ENCODE results near the gene ALDH3B2.
"Not testable (repeated sequence)": the region's sequence is repeated elsewhere in the genome, so short reads cannot be mapped to it uniquely, and the experiment has no call there.

ALDH3B2 gene

DNA sequence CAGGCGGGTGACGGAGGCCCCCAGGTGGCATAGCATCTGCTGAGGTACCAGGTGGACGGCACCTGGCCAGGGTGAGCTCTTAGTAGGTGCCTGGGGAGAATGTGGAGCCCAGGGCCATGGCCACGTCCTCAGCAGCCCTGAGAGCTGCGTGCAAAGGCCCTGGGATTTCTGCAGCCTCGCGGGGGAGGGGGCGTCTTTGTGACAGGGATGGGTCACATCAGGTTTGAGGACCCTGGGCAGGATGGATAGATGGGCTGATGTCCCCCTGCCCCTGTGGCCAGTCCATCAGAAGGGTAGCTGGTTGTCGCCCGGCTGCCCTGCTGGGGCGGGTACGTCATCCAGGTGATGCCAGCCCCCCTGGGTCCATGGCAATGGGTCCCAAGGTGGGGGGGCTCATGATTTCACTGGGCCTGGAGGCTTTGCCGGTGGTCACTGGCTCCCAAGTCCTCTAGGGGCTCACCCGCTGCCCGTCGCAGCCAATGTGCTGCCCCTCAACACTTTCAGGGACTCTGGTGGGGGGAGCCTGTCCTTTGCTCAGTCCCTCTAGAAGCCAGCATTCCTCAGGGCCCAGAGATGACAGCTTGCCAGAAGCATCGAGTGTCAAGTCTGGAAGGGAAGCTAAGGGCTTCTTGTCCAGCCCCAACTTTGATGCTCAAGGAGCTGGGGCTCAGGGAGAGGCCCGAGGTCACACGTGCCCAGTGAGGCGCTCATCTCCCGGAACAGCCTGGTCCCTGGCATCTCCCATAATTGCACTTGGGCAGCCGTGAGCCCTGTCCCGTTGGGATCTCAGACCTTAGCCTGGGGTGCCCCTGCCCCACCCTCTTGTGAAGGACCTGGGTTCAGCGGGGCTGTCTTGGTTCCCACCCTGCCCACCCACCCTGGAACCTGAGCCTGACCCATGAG is 35.6 kb downstream of the ALDH3B2 start:
- DNase-seq (ENCODE audit: low read depth): no peak
- H3K4me3 ChIP-seq (ENCODE audit: low read length): no peak overlapping the region
- TF ChIP-seq, protein P1, sequence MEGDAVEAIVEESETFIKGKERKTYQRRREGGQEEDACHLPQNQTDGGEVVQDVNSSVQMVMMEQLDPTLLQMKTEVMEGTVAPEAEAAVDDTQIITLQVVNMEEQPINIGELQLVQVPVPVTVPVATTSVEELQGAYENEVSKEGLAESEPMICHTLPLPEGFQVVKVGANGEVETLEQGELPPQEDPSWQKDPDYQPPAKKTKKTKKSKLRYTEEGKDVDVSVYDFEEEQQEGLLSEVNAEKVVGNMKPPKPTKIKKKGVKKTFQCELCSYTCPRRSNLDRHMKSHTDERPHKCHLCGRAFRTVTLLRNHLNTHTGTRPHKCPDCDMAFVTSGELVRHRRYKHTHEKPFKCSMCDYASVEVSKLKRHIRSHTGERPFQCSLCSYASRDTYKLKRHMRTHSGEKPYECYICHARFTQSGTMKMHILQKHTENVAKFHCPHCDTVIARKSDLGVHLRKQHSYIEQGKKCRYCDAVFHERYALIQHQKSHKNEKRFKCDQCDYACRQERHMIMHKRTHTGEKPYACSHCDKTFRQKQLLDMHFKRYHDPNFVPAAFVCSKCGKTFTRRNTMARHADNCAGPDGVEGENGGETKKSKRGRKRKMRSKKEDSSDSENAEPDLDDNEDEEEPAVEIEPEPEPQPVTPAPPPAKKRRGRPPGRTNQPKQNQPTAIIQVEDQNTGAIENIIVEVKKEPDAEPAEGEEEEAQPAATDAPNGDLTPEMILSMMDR (conservative IDR thresholded peaks at IDR 0.05; ENCODE audit: low read length): no peak

DNA sequence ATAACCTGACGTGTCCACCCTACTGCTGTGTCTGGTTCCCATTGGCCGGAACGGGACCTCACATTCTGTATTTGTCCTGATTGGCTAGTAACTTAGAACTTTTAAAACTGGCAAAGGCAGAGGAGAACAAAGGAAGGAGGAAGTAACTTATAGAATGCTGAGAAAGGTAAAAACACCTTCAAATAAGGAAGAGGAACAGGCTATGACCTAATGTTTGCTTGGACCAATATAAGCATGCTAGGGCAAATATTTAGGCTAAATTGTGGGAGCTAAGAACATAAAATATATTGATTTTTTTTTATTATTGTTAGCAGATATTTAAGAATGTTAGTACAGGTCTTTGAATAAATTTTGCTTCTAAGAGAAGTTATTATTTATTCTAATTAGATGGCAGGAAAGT is 37.0 kb downstream of the ALDH3B2 start:
- DNase-seq (ENCODE audit: low read depth); H3K4me3 ChIP-seq (ENCODE audit: low read length): not testable (repeated sequence)

DNA sequence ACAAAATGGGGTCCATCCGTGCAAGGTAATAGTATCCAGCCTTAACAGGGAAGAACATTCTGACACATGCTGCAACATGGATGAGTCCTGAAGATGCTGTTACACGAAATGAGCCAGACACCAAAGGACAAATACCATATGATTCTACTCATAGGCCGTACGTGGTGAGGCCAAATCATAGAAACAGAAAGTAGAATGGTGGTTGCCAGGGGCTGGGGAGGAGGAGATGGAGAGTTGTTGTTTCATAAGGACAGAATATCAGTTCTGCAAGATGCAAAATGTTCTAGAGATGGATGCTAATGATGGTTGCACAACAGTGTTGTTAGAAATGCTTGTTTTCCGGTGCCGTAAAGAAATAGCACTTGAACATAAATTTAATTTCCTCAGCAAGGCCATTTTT is 37.5 kb downstream of the ALDH3B2 start:
- H3K4me3 ChIP-seq (ENCODE audit: low read length): no peak overlapping the region
- no peak for DNase-seq (ENCODE audit: low read depth)
- TF ChIP-seq, protein P1 (conservative IDR thresholded peaks at IDR 0.05; ENCODE audit: low read length): no peak

DNA sequence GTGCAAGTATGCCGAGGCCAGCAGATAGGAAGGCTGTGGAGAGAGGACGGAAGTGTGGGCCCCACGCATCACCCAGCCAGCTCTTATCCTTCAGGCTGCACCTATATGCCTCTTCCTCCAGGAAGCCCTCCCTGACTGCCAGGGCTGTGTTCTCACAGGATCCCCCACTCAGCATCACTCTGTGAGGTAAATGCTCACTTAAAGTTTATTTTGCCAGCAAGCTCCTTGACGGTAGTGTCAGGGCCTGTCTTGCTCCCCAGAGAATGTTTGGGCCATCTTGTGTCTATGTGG is 39.2 kb downstream of the ALDH3B2 start:
- DNase-seq (ENCODE audit: low read depth): no peak
- no peak overlapping the region for H3K4me3 ChIP-seq (ENCODE audit: low read length)
- TF ChIP-seq, protein P1 (conservative IDR thresholded peaks at IDR 0.05; ENCODE audit: low read length): no peak

DNA sequence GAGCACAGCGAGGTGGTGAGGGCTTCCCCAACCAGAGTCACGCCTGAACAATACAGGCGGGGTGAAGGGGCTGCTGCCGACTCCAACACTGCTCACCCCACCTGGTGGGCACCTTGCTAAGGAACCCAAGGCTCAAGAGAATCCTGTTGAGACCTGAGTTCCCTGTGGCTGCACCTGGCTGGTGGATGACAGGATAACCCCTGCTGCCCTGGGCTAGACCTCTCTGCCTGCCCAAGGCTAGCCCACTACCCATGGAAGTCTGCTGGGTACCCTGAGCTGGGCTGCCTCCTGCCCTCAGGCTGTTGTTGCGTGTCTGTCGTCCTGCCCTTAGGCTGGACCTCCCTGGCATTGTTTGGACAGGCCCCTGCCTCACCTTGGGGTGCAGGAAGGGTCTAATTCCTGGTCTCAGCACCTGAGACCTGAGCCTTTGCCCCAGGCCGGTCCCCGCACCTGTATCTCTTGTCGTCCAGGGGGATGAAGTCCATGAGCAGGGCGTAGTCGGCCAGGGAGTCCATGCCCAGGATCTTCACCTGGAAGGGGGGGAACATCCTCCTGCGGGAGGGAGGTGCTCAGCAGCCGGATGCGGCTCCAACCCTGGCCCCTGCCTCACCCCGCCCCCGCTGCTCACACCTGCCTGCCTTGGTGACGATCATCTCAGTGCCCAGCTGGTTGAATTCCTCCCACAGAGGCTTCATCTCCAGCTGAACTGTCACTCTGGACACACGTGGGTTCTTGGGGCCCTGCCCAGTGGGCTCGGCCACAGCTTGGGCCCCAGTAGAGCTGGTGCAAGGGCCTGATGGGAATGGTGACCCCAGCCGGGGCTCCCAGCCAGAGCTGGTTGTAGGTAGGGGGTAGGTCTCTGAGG is 39.8 kb downstream of the ALDH3B2 start:
- DNase-seq (ENCODE audit: low read depth): no peak
- TF ChIP-seq, protein P1 (conservative IDR thresholded peaks at IDR 0.05; ENCODE audit: low read length): no peak
- H3K4me3 ChIP-seq (ENCODE audit: low read length): no peak overlapping the region

DNA sequence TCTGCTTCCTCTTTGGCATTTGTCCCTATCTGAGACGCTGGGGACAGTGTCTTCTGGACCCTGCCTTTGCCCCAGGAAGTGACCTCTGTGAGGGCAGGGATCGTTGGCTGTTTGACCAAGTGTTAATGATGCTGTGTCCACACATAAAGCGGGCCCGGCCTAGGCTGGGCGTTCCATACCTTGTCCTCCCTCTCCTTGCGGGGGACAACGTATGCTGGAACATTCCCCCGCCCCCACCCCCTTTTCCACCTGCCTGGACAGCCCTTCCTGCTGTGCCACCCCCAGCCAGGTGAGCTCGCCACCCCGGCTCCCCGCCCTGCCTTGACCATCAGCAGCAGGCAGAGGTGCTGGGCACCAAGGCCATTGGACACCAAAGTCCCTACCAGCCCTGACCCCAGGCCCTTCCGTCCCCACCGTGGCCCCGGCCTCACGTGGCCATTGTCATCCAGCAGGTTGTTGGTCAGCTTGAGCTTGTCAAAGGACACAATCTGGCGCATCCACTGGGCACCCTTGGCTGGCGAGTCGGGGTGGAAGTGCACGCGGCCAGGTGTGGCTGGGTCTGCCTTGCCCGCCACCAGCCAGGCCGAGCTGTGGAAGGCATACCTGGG is 40.6 kb downstream of the ALDH3B2 start:
- DNase-seq (ENCODE audit: low read depth): no peak
- TF ChIP-seq, protein P1 (conservative IDR thresholded peaks at IDR 0.05; ENCODE audit: low read length): no peak
- no peak overlapping the region for H3K4me3 ChIP-seq (ENCODE audit: low read length)

DNA sequence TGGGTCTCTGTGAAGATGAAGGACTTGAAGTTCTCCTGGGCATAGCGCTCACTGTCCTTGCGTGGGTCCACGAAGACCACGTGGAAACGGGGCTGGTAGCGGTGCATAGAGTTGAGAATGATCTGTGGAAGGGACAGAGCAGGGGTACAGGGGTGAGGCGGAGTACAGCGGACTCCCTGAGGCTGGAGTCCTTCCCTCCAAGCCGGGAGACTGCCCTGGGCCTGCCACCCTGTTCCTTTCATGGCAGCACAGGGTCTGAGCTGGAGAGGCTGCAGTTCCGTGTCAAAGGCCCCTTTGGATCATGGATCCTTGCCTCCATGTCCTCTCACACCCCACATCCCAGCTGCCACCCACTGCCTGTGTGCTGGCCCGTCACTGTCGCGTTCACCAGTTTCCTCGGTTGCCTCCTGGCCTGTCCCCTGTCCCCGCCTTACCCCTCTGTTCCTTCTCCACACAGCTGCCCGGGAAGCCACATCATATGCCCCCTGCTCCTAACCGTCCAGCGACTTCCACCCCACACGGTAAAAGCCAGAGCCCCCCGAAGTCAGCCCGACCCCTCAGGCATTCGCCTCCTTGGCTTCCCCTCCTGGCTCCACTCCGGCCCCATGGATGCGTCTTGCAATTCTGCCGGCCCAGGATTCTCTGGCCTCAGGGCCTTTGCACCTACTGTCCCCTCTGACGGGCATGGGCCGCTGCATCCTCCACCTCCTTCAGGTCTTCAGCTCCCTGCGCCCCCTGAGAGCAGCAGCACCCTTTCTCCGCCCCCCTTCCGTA is 41.3 kb downstream of the ALDH3B2 start:
- TF ChIP-seq, protein P1 (conservative IDR thresholded peaks at IDR 0.05; ENCODE audit: low read length): no peak
- H3K4me3 ChIP-seq (ENCODE audit: low read length): no peak overlapping the region
- no peak for DNase-seq (ENCODE audit: low read depth)
